Ovary (tissue), 3 donors: Measurements from ENCODE around the gene FBXL5.

Experiments
- EP300 ChIP-seq: sonication (generic); formaldehyde crosslinking; IDR thresholded peaks from one replicate; pipeline ENCODE4 v1.6.1; 2017; ENCODE audit warnings: antibody characterized with exemption
- TF ChIP-seq, protein P1 (sequence below), 3 donors: fragments of 450-650 bp in 2 of 3; fragments of 200-600 bp in 1 of 3; IDR thresholded peaks; one replicate each; pipeline versions ENCODE4 v1.5.1 to v1.8.0; 2016 to 2022; ENCODE audit warnings: antibody characterized with exemption in 3 of 3, mild to moderate bottlenecking in 1 of 3
- donor health status: DM: no; HTN: no; CAD: no.

DNA sequence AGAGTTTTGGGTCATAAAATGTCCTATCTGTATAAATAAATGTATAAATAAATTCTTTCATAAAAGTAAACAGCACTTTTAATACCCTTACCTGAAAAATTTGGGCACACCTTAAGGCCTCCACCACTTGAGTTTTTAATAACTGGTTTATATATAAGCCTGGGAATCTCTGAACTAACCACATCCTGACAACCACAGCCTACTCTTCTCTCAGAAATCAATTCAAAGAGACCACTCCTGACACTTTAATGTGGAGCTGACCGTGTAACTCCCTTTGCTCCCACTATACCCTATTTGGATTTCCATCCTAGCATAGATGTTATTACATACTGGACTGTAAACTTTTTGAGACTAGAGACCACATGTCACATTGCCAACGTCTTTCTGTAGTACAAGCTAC lies 3.5 kb downstream of the FBXL5 start:
- TF ChIP-seq, protein P1, sequence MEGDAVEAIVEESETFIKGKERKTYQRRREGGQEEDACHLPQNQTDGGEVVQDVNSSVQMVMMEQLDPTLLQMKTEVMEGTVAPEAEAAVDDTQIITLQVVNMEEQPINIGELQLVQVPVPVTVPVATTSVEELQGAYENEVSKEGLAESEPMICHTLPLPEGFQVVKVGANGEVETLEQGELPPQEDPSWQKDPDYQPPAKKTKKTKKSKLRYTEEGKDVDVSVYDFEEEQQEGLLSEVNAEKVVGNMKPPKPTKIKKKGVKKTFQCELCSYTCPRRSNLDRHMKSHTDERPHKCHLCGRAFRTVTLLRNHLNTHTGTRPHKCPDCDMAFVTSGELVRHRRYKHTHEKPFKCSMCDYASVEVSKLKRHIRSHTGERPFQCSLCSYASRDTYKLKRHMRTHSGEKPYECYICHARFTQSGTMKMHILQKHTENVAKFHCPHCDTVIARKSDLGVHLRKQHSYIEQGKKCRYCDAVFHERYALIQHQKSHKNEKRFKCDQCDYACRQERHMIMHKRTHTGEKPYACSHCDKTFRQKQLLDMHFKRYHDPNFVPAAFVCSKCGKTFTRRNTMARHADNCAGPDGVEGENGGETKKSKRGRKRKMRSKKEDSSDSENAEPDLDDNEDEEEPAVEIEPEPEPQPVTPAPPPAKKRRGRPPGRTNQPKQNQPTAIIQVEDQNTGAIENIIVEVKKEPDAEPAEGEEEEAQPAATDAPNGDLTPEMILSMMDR (IDR thresholded peaks at IDR 0.05) = no peak
- no peak for TF ChIP-seq EP300
